GM12873 (cell line): ENCODE results near the gene OSTM1.

Experiments
- CTCF ChIP-seq: IDR thresholded peaks from 2 replicates; pipeline ENCODE4 v1.5.1; 2012; ENCODE audit warnings: low read depth, mild to moderate bottlenecking, moderate library complexity, low read length, control low read depth; ENCODE audit not compliant: insufficient read depth; ENCODE audit errors: missing control alignments

Gene OSTM1

GRCh38 chr6:108093781-108094300 lies 19.3 kb upstream of the OSTM1 start:
- no peak for TF ChIP-seq CTCF

- no peak for TF ChIP-seq CTCF
These were observed 16.7 kb upstream of the OSTM1 start for GRCh38 chr6:108091288-108091687.

GRCh38 chr6:108083349-108083748 lies 8.8 kb upstream of the OSTM1 start:
- TF ChIP-seq CTCF, result no peak

- TF ChIP-seq CTCF, result no peak
These were observed 8.0 kb upstream of the OSTM1 start for GRCh38 chr6:108082539-108082938.

- no peak for TF ChIP-seq CTCF
These were observed 5.7 kb upstream of the OSTM1 start for GRCh38 chr6:108080010-108080780.

- TF ChIP-seq CTCF, result no peak
These were observed 3.6 kb upstream of the OSTM1 start for GRCh38 chr6:108078191-108078590.

GRCh38 chr6:108074057-108074358 lies 533 bp downstream of the OSTM1 start:
- no peak for TF ChIP-seq CTCF
